H9 (cell line): ENCODE results near the gene PTCHD1. TPM values are rescaled to one million over a fixed set of nuclear protein-coding genes. Genes with fewer than 3 reads are reported as not detected.

Experiments used
- DNase-seq: peaks from one replicate; pipeline ENCODE4 v3.0.0-alpha.2; 2017
- H2AFZ ChIP-seq: one replicate; pipeline ENCODE4 v1.6.1; 2013; ENCODE audit warnings: mild to moderate bottlenecking, low read length, control low read depth, moderate library complexity
- H2AK5ac ChIP-seq: 2 replicates; pipeline ENCODE4 v1.6.1; 2013; ENCODE audit warnings: low read length, control low read depth, mixed read lengths; ENCODE audit not compliant: insufficient read length
- H2BK120ac ChIP-seq: one replicate; pipeline ENCODE4 v1.6.1; 2013; ENCODE audit warnings: low read depth, mild to moderate bottlenecking, low read length, control low read depth, inconsistent platforms; ENCODE audit not compliant: poor library complexity, severe bottlenecking
- H2BK12ac ChIP-seq: 2 replicates; pipeline ENCODE4 v1.6.1; 2013; ENCODE audit warnings: low read length, control low read depth, mixed read lengths, low read depth; ENCODE audit not compliant: insufficient read length
- H2BK15ac ChIP-seq: 2 replicates; pipeline ENCODE4 v1.6.1; 2013; ENCODE audit warnings: low read depth, low read length, control low read depth
- H2BK20ac ChIP-seq: one replicate; pipeline ENCODE4 v1.6.1; 2013; ENCODE audit warnings: low read depth, mild to moderate bottlenecking, low read length, control low read depth, inconsistent platforms; ENCODE audit not compliant: poor library complexity, severe bottlenecking
- H2BK5ac ChIP-seq: 2 replicates; pipeline ENCODE4 v1.6.1; 2013; ENCODE audit warnings: low read length, control low read depth, mixed read lengths; ENCODE audit not compliant: insufficient read length
- H3K14ac ChIP-seq: 2 replicates; pipeline ENCODE4 v1.6.1; 2013; ENCODE audit warnings: low read length, control low read depth; ENCODE audit not compliant: insufficient read depth
- H3K18ac ChIP-seq: 2 replicates; pipeline ENCODE4 v1.6.1; 2013; ENCODE audit warnings: low read depth, mild to moderate bottlenecking, mixed read lengths, low read length, control low read depth; ENCODE audit not compliant: insufficient read length
- H3K23ac ChIP-seq: 2 replicates; pipeline ENCODE4 v1.6.1; 2013; ENCODE audit warnings: low read length, control low read depth, mixed read lengths, low read depth; ENCODE audit not compliant: insufficient read length
- H3K23me2 ChIP-seq: 2 replicates; pipeline ENCODE4 v1.6.1; 2013; ENCODE audit warnings: low read depth, mild to moderate bottlenecking, mixed read lengths, low read length, control low read depth; ENCODE audit not compliant: insufficient read length, poor library complexity, severe bottlenecking
- H3K27ac ChIP-seq: 2 replicates; pipeline ENCODE4 v1.5.1; 2013; ENCODE audit warnings: low read length, control low read depth, mixed read lengths, low read depth; ENCODE audit not compliant: insufficient read length
- H3K27me3 ChIP-seq: 2 replicates; pipeline ENCODE4 v1.6.1; 2013; ENCODE audit warnings: low read length, control low read depth, inconsistent platforms; ENCODE audit not compliant: insufficient read depth
- H3K4ac ChIP-seq: 2 replicates; pipeline ENCODE4 v1.6.1; 2013; ENCODE audit warnings: low read depth, mild to moderate bottlenecking, control low read depth, inconsistent platforms, low read length, moderate library complexity
- H3K4me1 ChIP-seq: 2 replicates; pipeline ENCODE4 v1.6.1; 2013; ENCODE audit warnings: low read length, control low read depth, inconsistent platforms; ENCODE audit not compliant: insufficient read depth
- H3K4me2 ChIP-seq: 2 replicates; pipeline ENCODE4 v1.6.1; 2013; ENCODE audit warnings: low read length, control low read depth, mixed read lengths; ENCODE audit not compliant: insufficient read length, insufficient read depth
- H3K56ac ChIP-seq: 2 replicates; pipeline ENCODE4 v1.6.1; 2013; ENCODE audit warnings: low read depth, mild to moderate bottlenecking, mixed read lengths, low read length, control low read depth; ENCODE audit not compliant: insufficient read length
- H3K79me1 ChIP-seq: 2 replicates; pipeline ENCODE4 v1.6.1; 2013; ENCODE audit warnings: low read depth, mild to moderate bottlenecking, moderate library complexity, low read length, control low read depth, inconsistent platforms; ENCODE audit not compliant: insufficient read depth, poor library complexity, severe bottlenecking
- H3K79me2 ChIP-seq: 2 replicates; pipeline ENCODE4 v1.6.1; 2013; ENCODE audit warnings: low read length, control low read depth, inconsistent platforms; ENCODE audit not compliant: insufficient read depth
- H3K9ac ChIP-seq: 2 replicates; pipeline ENCODE4 v1.6.1; 2013; ENCODE audit warnings: low read length, control low read depth, mixed read lengths; ENCODE audit not compliant: insufficient read length; ENCODE audit errors: extremely low read depth
- H3K9me3 ChIP-seq: one replicate; pipeline ENCODE4 v1.6.1; 2013; ENCODE audit warnings: low read depth, low read length, inconsistent platforms; ENCODE audit not compliant: control insufficient read depth
- H3T11ph ChIP-seq: one replicate; pipeline ENCODE4 v1.6.1; 2013; ENCODE audit warnings: mild to moderate bottlenecking, low read length, control low read depth, inconsistent platforms
- H4K20me1 ChIP-seq: one replicate; pipeline ENCODE4 v1.6.1; 2013; ENCODE audit not compliant: control insufficient read depth, insufficient read length, insufficient read depth
- H4K5ac ChIP-seq: 2 replicates; pipeline ENCODE4 v1.6.1; 2013; ENCODE audit warnings: low read depth, mild to moderate bottlenecking, mixed read lengths, low read length, control low read depth; ENCODE audit not compliant: insufficient read length
- H4K8ac ChIP-seq: replicated peaks from 2 replicates; pipeline ENCODE4 v1.6.1; 2013; ENCODE audit warnings: low read length, control low read depth, mixed read lengths, low read depth; ENCODE audit not compliant: insufficient read length
- H4K91ac ChIP-seq: 2 replicates; pipeline ENCODE4 v1.6.1; 2013; ENCODE audit warnings: low read depth, mild to moderate bottlenecking, moderate library complexity, mixed read lengths, low read length, control low read depth; ENCODE audit not compliant: insufficient read length
- H3K27ac Mint-ChIP-seq, 3 experiments: 2 replicates in 2 of 3; 3 replicates in 1 of 3; pipeline ENCODE4 v1.8.0; 2020 to 2021; ENCODE audit warnings: mixed read lengths in 3 of 3, mild to moderate bottlenecking in 1 of 3, moderate library complexity in 1 of 3
- H3K27me3 Mint-ChIP-seq: 2 replicates; pipeline ENCODE4 v1.8.0; 2021; ENCODE audit warnings: low read depth, mild to moderate bottlenecking, moderate library complexity, mixed read lengths
- H3K36me3 Mint-ChIP-seq, 3 experiments: 2 replicates in 2 of 3; 3 replicates in 1 of 3; pipeline ENCODE4 v1.8.0; 2020 to 2021; ENCODE audit warnings: low read depth in 3 of 3, mixed read lengths in 3 of 3; ENCODE audit not compliant: insufficient read depth in 1 of 3
- H3K4me1 Mint-ChIP-seq, 2 experiments: 2 replicates each; pipeline ENCODE4 v1.8.0; 2020; ENCODE audit warnings: mixed read lengths in 2 of 2
- H3K4me3 Mint-ChIP-seq, 2 experiments: 2 replicates in 1 of 2; 3 replicates in 1 of 2; pipeline ENCODE4 v1.8.0; 2020 to 2021; ENCODE audit warnings: mild to moderate bottlenecking in 2 of 2, mixed read lengths in 2 of 2, moderate library complexity in 1 of 2
- H3K9me3 Mint-ChIP-seq, 2 experiments: 2 replicates in 1 of 2; 3 replicates in 1 of 2; pipeline ENCODE4 v1.8.0; 2020; ENCODE audit warnings: mild to moderate bottlenecking in 2 of 2, mixed read lengths in 2 of 2, moderate library complexity in 1 of 2
- CTCF ChIP-seq: fragments of 200-600 bp; sonication (generic); conservative IDR thresholded peaks from 3 replicates; pipeline ENCODE4 v1.8.0; 2021; ENCODE audit warnings: antibody characterized with exemption, mild to moderate bottlenecking
- WGBS: extraction: QIAGEN DNeasy Blood & Tissue Kit; methylation state at CpG from one replicate; pipeline ENCODE4 v1.1.7; 2013; ENCODE audit warnings: missing lambda C conversion rate, low lambda C conversion rate, mixed read lengths; ENCODE audit not compliant: insufficient read length; ENCODE audit errors: extremely low coverage; 5-methylcytosine and 5-hydroxymethylcytosine counted together
- total RNA-seq: library from RNA; stranded (reverse); gene quantifications from 2 replicates; pipeline ENCODE4 v1.2.1, GENCODE V29; 2021

The PTCHD1 gene
- total RNA-seq, 1 experiment from 2014 or later: 1.4 TPM

GRCh38 chrX:23286731-23287130, 47.9 kb upstream of the PTCHD1 start:
- Histone ChIP-seq H3K14ac (no peak overlapping the region), H3K4me2 (no peak overlapping the region), H2AFZ (no peak overlapping the region), H3K4me1 (peaks cover 4% of the 10 kb centered on the region; the same call in 1 of the 2 replicates), H2BK5ac (no peak overlapping the region), H3K9me3 (no peaks in the 10 kb centered on the region), H3K23ac (no peak overlapping the region), H3K18ac (no peak overlapping the region), H4K5ac (no peak overlapping the region), H2BK15ac (no peak overlapping the region), H3K4ac (no peak overlapping the region), H2BK120ac (no peak overlapping the region), H2BK12ac (no peak overlapping the region), H3K56ac (no peak overlapping the region), H4K91ac (no peak overlapping the region), H3K23me2 (no peaks in the 10 kb centered on the region), H4K8ac (no peak overlapping the region), H3K9ac (no peak overlapping the region), H4K20me1 (no peaks in the 10 kb centered on the region), H3K79me1 (no peaks in the 10 kb centered on the region), H3K27me3 (no peaks in the 10 kb centered on the region), H2AK5ac (no peak overlapping the region), H2BK20ac (no peak overlapping the region), H3K79me2 (no peaks in the 10 kb centered on the region), H3K27ac (no peak overlapping the region), H3T11ph (no peak overlapping the region)
- H3K4me1 Mint-ChIP-seq: peaks cover 15 to 17% of the 10 kb centered on the region in 2 experiments
- DNase-seq: no peak
- no peak overlapping the region for H3K27ac Mint-ChIP-seq
- no peak overlapping the region for H3K4me3 Mint-ChIP-seq
- no peaks in the 10 kb centered on the region for H3K27me3 Mint-ChIP-seq
- no peak for TF ChIP-seq CTCF
- H3K36me3 Mint-ChIP-seq: peaks cover 0 to 2% (median 0%) of the 10 kb centered on the region in 3 experiments; a peak in 1 of 7 replicates
- WGBS: no CpG with 5 or more reads among the region's 5 CpGs
- H3K9me3 Mint-ChIP-seq: peaks cover 0 to 2% of the 10 kb centered on the region in 2 experiments; a peak in 2 of 5 replicates
